Mucosa of descending colon (tissue), 3 donors: Measurements from ENCODE around the gene PCSK5. TPM values are rescaled to one million over a fixed set of nuclear protein-coding genes. Genes with fewer than 3 reads are reported as not detected.
A peak's percentile ranks its signal among the peaks of the same experiment; 100 is the strongest.
"Not testable (repeated sequence)": the region's sequence is repeated elsewhere in the genome, so short reads cannot be mapped to it uniquely, and the experiment has no call there.

Experiments
- ATAC-seq: fragments of 200-7000 bp; cut with Tn5 transposase; one replicate; pipeline ENCODE4 v1.9.1; 2020; ENCODE audit warnings: mild to moderate bottlenecking, moderate library complexity
- DNase-seq, 3 donors: peaks; one replicate each; pipeline ENCODE4 v3.0.0-alpha.2; 2020
- H3K36me3 ChIP-seq: fragments of 200-600 bp; one replicate; pipeline ENCODE4 v1.8.0; 2021; ENCODE audit warnings: low read depth, mild to moderate bottlenecking
- H3K4me1 ChIP-seq: fragments of 200-600 bp; one replicate; pipeline ENCODE4 v1.8.0; 2021; ENCODE audit warnings: low read depth, mild to moderate bottlenecking
- H3K4me3 ChIP-seq: fragments of 200-600 bp; one replicate; pipeline ENCODE4 v1.8.0; 2021; ENCODE audit warnings: mild to moderate bottlenecking
- H3K9me3 ChIP-seq: fragments of 200-600 bp; one replicate; pipeline ENCODE4 v1.8.0; 2021; ENCODE audit warnings: mild to moderate bottlenecking
- CTCF ChIP-seq: fragments of 200-600 bp; IDR thresholded peaks from one replicate; pipeline ENCODE4 v1.8.0; 2022; ENCODE audit warnings: antibody characterized with exemption, mild to moderate bottlenecking
- intact Hi-C, 2 donors: fragments of 100-400 bp; cut with DNase I in 1 of 2; cut with micrococcal nuclease in 1 of 2; formaldehyde crosslinking; loops; one replicate each; pipeline versions ENCODE4 v1.11.0 to v1.11.1; 2022; cut with DNase I, micrococcal nuclease
- total RNA-seq, 3 donors: library from RNA; stranded (reverse); fragmentation: NEBNext Ultra II Directional in 2 of 3; extraction: Animal tissue kit (Norgen Biotek cat#: 25700) in 2 of 3; gene quantifications; one replicate each; pipeline versions ENCODE4 v1.2.1 to v1.2.4, GENCODE V29; 2021 to 2023
- donor health status: DM: no; HTN: no; CAD: no; lungs with moderate emphysema.
- donor health status: DM: no; HTN: no; CAD: no.
- donor health status: DM: no; HTN: yes; CAD: no.

PCSK5 gene
- total RNA-seq, 3 donors from 2014 or later, result 44.3 to 82.0 (median 53.3) TPM

- DNase-seq (no peak), ATAC-seq (no peak)
- intact Hi-C loops, result no loop called here
These were observed 408.2 kb downstream of the PCSK5 start for GRCh38 chr9:76298521-76299144.

GRCh38 chr9:76302543-76302942 lies 412.1 kb downstream of the PCSK5 start:
- no peak overlapping the region for H3K4me3 ChIP-seq
- H3K4me1 ChIP-seq, result no peaks in the 10 kb centered on the region
- DNase-seq (no peak), ATAC-seq (peak; percentile 64)
- H3K9me3 ChIP-seq, result no peaks in the 10 kb centered on the region
- no peaks in the 10 kb centered on the region for H3K36me3 ChIP-seq
- TF ChIP-seq CTCF, result no peak
- intact Hi-C loops, result loop anchor here in 1 of 2 donors (10.0 kb wide), 1 partner anchor 198 kb away; no protein-coding TSS in a partner anchor

More at GRCh38 chr9:76298521-76299144, 408.2 kb downstream of the PCSK5 start:
- no peak overlapping the region for H3K4me3 ChIP-seq
- H3K9me3 ChIP-seq, result no peaks in the 10 kb centered on the region
- TF ChIP-seq CTCF, result no peak
- no peaks in the 10 kb centered on the region for H3K4me1 ChIP-seq
- H3K36me3 ChIP-seq, result no peaks in the 10 kb centered on the region

GRCh38 chr9:76302947-76303550 lies 412.6 kb downstream of the PCSK5 start:
- Histone ChIP-seq H3K9me3 (no peaks in the 10 kb centered on the region), H3K36me3 (no peaks in the 10 kb centered on the region), H3K4me3 (no peak overlapping the region), H3K4me1 (no peaks in the 10 kb centered on the region)
- TF ChIP-seq CTCF, result peak; percentile 21
- peak; percentile 87 for ATAC-seq
- intact Hi-C loops, result loop anchor here in 1 of 2 donors (10.0 kb wide), 1 partner anchor 198 kb away; no protein-coding TSS in a partner anchor
- DNase-seq, result no peak

GRCh38 chr9:76307047-76307446 lies 416.6 kb downstream of the PCSK5 start:
- not testable (repeated sequence) for H3K4me3 ChIP-seq, H3K36me3 ChIP-seq, ATAC-seq, DNase-seq, H3K9me3 ChIP-seq, H3K4me1 ChIP-seq
- intact Hi-C loops, result loop anchor here in 1 of 2 donors (10.0 kb wide), 1 partner anchor 202 kb away; no protein-coding TSS in a partner anchor

- intact Hi-C loops, result no loop called here
- no peaks in the 10 kb centered on the region for H3K36me3 ChIP-seq
- no peak for ATAC-seq
- H3K9me3 ChIP-seq, result no peaks in the 10 kb centered on the region
- no peak overlapping the region for H3K4me3 ChIP-seq
- DNase-seq, result no peak
- H3K4me1 ChIP-seq, result peaks cover 15% of the 10 kb centered on the region
- TF ChIP-seq CTCF, result no peak
These were observed 420.1 kb downstream of the PCSK5 start for GRCh38 chr9:76310577-76310976.

- intact Hi-C loops, result no loop called here
- H3K9me3 ChIP-seq, result no peaks in the 10 kb centered on the region
- peaks cover 15% of the 10 kb centered on the region for H3K4me1 ChIP-seq
- no peak for TF ChIP-seq CTCF
- ATAC-seq, result no peak
- no peak overlapping the region for H3K4me3 ChIP-seq
- H3K36me3 ChIP-seq, result no peaks in the 10 kb centered on the region
- DNase-seq, result no peak
These were observed 420.5 kb downstream of the PCSK5 start for GRCh38 chr9:76310991-76311390.
